Measurements from ENCODE around the gene DENND2C.

DENND2C gene

GRCh38 chr1:114669562-114670082 lies at the start of gene DENND2C:
DENND2C (minus strand) TSS chr1:114670049; CDS start chr1:114625984, 44,065 bp downstream.
- intact Hi-C loops (cut with DNase I), result loop anchor here (10.0 kb wide), 1 partner anchor 85 kb away; the partner anchor contains the start of gene BCAS2
- DNase-seq, result peak in 1 of 10 donors; percentile 83

- DNase-seq, result no peak
- intact Hi-C loops (cut with DNase I), result loop anchor here (5.0 kb wide), 1 partner anchor 907 kb away; the partner anchor contains the start of gene RSBN1
Observed at GRCh38 chr1:114719424-114719787, 49.6 kb upstream of the DENND2C start.

- DNase-seq, result no peak
- intact Hi-C loops (cut with DNase I), result loop anchor here (5.0 kb wide), 1 partner anchor 907 kb away; the partner anchor contains the start of gene RSBN1
Observed at GRCh38 chr1:114718661-114719423, 49.0 kb upstream of the DENND2C start.

GRCh38 chr1:114716304-114717170 lies 46.7 kb upstream of the DENND2C start, which contains the start of gene NRAS:
NRAS (minus strand) TSS chr1:114716771; CDS start chr1:114716160, 611 bp downstream.
- peak; percentile 87 to 99 (median 94) for DNase-seq
- intact Hi-C loops (cut with DNase I), result loop anchor here (1.0 to 5.0 kb wide), 3 partner anchors 41 to 904 kb away; partner anchors contain the start of genes BCAS2, CSDE1 and RSBN1

GRCh38 chr1:114715952-114716303 lies 46.1 kb upstream of the DENND2C start:
- no peak for DNase-seq
- intact Hi-C loops (cut with DNase I), result loop anchor here (1.0 to 5.0 kb wide), 3 partner anchors 41 to 904 kb away; partner anchors contain the start of genes BCAS2, CSDE1 and RSBN1

GRCh38 chr1:114712977-114713376 lies 43.1 kb upstream of the DENND2C start:
- intact Hi-C loops (cut with DNase I), result no loop called here
- DNase-seq, result no peak

- no peak for DNase-seq
- intact Hi-C loops (cut with DNase I), result no loop called here
Observed at GRCh38 chr1:114710360-114710759, 40.5 kb upstream of the DENND2C start.

- intact Hi-C loops (cut with DNase I), result no loop called here
- no peak for DNase-seq
Observed at GRCh38 chr1:114707604-114708003, 37.8 kb upstream of the DENND2C start.

GRCh38 chr1:114703242-114703641 lies 33.4 kb upstream of the DENND2C start:
- intact Hi-C loops (cut with DNase I), result no loop called here

GRCh38 chr1:114702737-114703136 lies 32.9 kb upstream of the DENND2C start:
- intact Hi-C loops (cut with DNase I), result no loop called here
- no peak for DNase-seq

More at GRCh38 chr1:114703242-114703641, 33.4 kb upstream of the DENND2C start:
- DNase-seq, result no peak

GRCh38 chr1:114701931-114702330 lies 32.1 kb upstream of the DENND2C start:
- intact Hi-C loops (cut with DNase I), result no loop called here

GRCh38 chr1:114700036-114700600 lies 30.3 kb upstream of the DENND2C start:
- intact Hi-C loops (cut with DNase I), result no loop called here
- DNase-seq, result no peak

More at GRCh38 chr1:114701931-114702330, 32.1 kb upstream of the DENND2C start:
- no peak for DNase-seq

- intact Hi-C loops (cut with DNase I), result no loop called here
- DNase-seq, result no peak
Observed at GRCh38 chr1:114696810-114697209, 27.0 kb upstream of the DENND2C start.

GRCh38 chr1:114695430-114696058 lies 25.7 kb upstream of the DENND2C start, which contains the start of gene AMPD1:
AMPD1 (minus strand) TSS chr1:114695546; CDS start chr1:114695471, 75 bp downstream.
- intact Hi-C loops (cut with DNase I), result no loop called here
- no peak for DNase-seq

GRCh38 chr1:114694540-114695310 lies 24.9 kb upstream of the DENND2C start:
- intact Hi-C loops (cut with DNase I), result no loop called here
- no peak for DNase-seq

- DNase-seq, result no peak
- intact Hi-C loops (cut with DNase I), result no loop called here
Observed at GRCh38 chr1:114692947-114693346, 23.1 kb upstream of the DENND2C start.

- intact Hi-C loops (cut with DNase I), result no loop called here
- no peak for DNase-seq
Observed at GRCh38 chr1:114691061-114691460, 21.2 kb upstream of the DENND2C start.

- intact Hi-C loops (cut with DNase I), result no loop called here
- no peak for DNase-seq
Observed at GRCh38 chr1:114690148-114690547, 20.3 kb upstream of the DENND2C start.

- intact Hi-C loops (cut with DNase I), result no loop called here
- no peak for DNase-seq
Observed at GRCh38 chr1:114688526-114688925, 18.7 kb upstream of the DENND2C start.
